Uterus (tissue), 2 donors: ENCODE results near the gene IRF7.

Source experiments
- POLR2A ChIP-seq, 2 donors: fragments of 450-650 bp; IDR thresholded peaks; one replicate each; pipeline ENCODE4 v1.6.1; 2016; ENCODE audit warnings: antibody characterized with exemption in 2 of 2, mild to moderate bottlenecking in 1 of 2, moderate library complexity in 1 of 2
- TF ChIP-seq, protein P1 (sequence below), 4 experiments: fragments of 200-600 bp in 2 of 4; fragments of 450-650 bp in 2 of 4; sonication (generic) in 2 of 4; IDR thresholded peaks; one replicate each; pipeline ENCODE4 v1.5.1; 2016 to 2019; ENCODE audit warnings: antibody characterized with exemption in 4 of 4, mild to moderate bottlenecking in 2 of 4, moderate library complexity in 1 of 4

DNA sequence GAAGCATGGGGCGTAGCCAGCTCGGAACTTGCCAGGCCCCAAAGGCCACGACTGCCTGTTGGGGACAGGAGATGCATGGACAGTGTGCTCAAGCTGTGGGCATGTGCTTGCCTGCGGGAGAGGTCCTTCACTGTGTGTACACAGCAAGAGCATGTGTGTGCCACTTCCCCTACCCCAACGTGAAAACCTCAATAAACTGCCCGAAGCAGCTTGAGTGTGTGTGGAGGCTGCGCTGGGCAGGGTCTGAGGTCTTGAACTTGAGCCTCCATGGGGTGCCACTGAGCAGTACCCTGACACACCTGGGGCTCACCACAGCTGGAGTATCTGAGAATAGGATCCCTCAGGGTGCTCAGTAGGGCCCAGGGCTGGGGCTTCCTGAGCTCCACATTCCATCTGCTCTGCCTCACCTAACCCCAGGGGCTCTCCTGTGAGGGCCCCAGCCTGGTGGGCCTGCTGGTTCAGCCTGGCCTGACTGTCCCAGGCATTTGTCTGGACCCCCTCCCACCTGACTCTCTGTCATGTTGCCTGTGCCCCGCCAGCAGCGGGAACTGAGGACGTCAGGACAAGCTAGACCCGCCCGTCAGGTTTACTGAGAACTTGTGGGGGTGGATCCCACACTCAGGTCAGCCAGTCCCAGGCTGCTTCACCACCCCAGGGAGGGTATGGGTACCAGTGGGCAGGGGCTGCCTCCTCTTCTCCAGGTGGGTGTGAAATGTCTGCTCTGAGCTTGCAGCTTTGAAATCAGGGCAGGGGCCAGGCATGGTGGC lies 51.8 kb downstream of the IRF7 start:
- TF ChIP-seq, protein P1, sequence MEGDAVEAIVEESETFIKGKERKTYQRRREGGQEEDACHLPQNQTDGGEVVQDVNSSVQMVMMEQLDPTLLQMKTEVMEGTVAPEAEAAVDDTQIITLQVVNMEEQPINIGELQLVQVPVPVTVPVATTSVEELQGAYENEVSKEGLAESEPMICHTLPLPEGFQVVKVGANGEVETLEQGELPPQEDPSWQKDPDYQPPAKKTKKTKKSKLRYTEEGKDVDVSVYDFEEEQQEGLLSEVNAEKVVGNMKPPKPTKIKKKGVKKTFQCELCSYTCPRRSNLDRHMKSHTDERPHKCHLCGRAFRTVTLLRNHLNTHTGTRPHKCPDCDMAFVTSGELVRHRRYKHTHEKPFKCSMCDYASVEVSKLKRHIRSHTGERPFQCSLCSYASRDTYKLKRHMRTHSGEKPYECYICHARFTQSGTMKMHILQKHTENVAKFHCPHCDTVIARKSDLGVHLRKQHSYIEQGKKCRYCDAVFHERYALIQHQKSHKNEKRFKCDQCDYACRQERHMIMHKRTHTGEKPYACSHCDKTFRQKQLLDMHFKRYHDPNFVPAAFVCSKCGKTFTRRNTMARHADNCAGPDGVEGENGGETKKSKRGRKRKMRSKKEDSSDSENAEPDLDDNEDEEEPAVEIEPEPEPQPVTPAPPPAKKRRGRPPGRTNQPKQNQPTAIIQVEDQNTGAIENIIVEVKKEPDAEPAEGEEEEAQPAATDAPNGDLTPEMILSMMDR (IDR thresholded peaks at IDR 0.05), result no peak
- no peak for TF ChIP-seq POLR2A (IDR thresholded peaks at IDR 0.05)
